SK-N-SH (cell line): ENCODE measurements around the gene COL23A1.

Experiments used
- CTCF ChIP-seq: fragments of 200-600 bp; sonication (generic); IDR thresholded peaks from 2 replicates; pipeline ENCODE4 v1.6.1; 2017; ENCODE audit warnings: antibody characterized with exemption, mild to moderate bottlenecking, moderate library complexity
- EP300 ChIP-seq, 2 experiments: IDR thresholded peaks; 2 replicates each; pipeline versions ENCODE4 v1.4.0 to v1.6.1; 2012; ENCODE audit warnings: borderline replicate concordance in 1 of 2, low read depth in 1 of 2, low read length in 1 of 2
- EZH2phosphoT487 ChIP-seq: fragments of 200-600 bp; sonication (generic); IDR thresholded peaks from 2 replicates; pipeline ENCODE4 v1.6.1; 2017; ENCODE audit warnings: low read depth, mixed run types, mild to moderate bottlenecking, antibody characterized with exemption, moderate library complexity, borderline replicate concordance
- FOXJ3 ChIP-seq: sonication (generic); formaldehyde crosslinking; IDR thresholded peaks from 2 replicates; pipeline ENCODE4 v1.5.1; 2020; ENCODE audit warnings: mild to moderate bottlenecking, missing genetic modification reagents
- MXI1 ChIP-seq: IDR thresholded peaks from 2 replicates; pipeline ENCODE4 v1.6.1; 2012; ENCODE audit warnings: mild to moderate bottlenecking, low read depth, low read length, improper control_type of control experiment
- NFIC ChIP-seq: IDR thresholded peaks from 2 replicates; pipeline ENCODE4 v1.4.0; 2012; ENCODE audit warnings: borderline replicate concordance
- POLR2AphosphoS5 ChIP-seq: IDR thresholded peaks from 2 replicates; pipeline ENCODE4 v1.6.1; 2012; ENCODE audit warnings: low read depth, low read length
- RCOR1 ChIP-seq: fragments of 150-350 bp; IDR thresholded peaks from 2 replicates; pipeline ENCODE4 v1.6.1; 2017; ENCODE audit warnings: antibody characterized with exemption, low read length
- REST ChIP-seq: IDR thresholded peaks from 2 replicates; pipeline ENCODE4 v1.6.1; 2012; ENCODE audit warnings: mild to moderate bottlenecking, low read depth, low read length, moderate library complexity
- RXRA ChIP-seq: IDR thresholded peaks from 2 replicates; pipeline ENCODE4 v1.4.0; 2012; ENCODE audit warnings: low read depth, mild to moderate bottlenecking, borderline replicate concordance
- SIN3A ChIP-seq: IDR thresholded peaks from 2 replicates; pipeline ENCODE4 v1.6.1; 2012; ENCODE audit warnings: low read depth, mild to moderate bottlenecking, low read length, moderate library complexity, borderline replicate concordance
- SMC3 ChIP-seq: IDR thresholded peaks from 2 replicates; pipeline ENCODE4 v1.6.1; 2012; ENCODE audit warnings: low read depth, low read length, improper control_type of control experiment
- TCF12 ChIP-seq: IDR thresholded peaks from 2 replicates; pipeline ENCODE4 v1.4.0; 2012
- USF2 ChIP-seq: fragments of 150-350 bp; IDR thresholded peaks from 2 replicates; pipeline ENCODE4 v1.6.1; 2017; ENCODE audit warnings: antibody characterized with exemption, low read length, low read depth, borderline replicate concordance

- TF ChIP-seq FOXJ3 (CRISPR knock-in tag): no peak
- TF ChIP-seq CTCF: no peak
- no peak for TF ChIP-seq POLR2AphosphoS5
- TF ChIP-seq SMC3: no peak
- no peak for TF ChIP-seq REST
- TF ChIP-seq TCF12: no peak
- TF ChIP-seq NFIC: no peak
- TF ChIP-seq RCOR1: no peak
- TF ChIP-seq USF2: no peak
- TF ChIP-seq EZH2phosphoT487: no peak
- TF ChIP-seq EP300 (IDR thresholded peaks at IDR 0.05; ENCODE audit: borderline replicate concordance in 1 of 2, low read depth in 1 of 2, low read length in 1 of 2): no peak
- TF ChIP-seq RXRA: no peak
- TF ChIP-seq SIN3A: no peak
- no peak for TF ChIP-seq MXI1
Observed at GRCh38 chr5:178479261-178479660, 110.9 kb downstream of the COL23A1 start.
